NB4 (cell line): ENCODE data around the gene NCF4.

Source experiments
- DNase-seq: peaks from one replicate; pipeline ENCODE4 v3.0.0; 2010; ENCODE audit warnings: low read depth
- H3K4me3 ChIP-seq: one replicate; pipeline ENCODE4 v1.5.1; 2011; ENCODE audit warnings: mild to moderate bottlenecking, low read depth, low read length, moderate library complexity
- CTCF ChIP-seq: IDR thresholded peaks from one replicate; pipeline ENCODE4 v1.5.1; 2012; ENCODE audit warnings: low read depth, low read length
- MAX ChIP-seq: IDR thresholded peaks from 2 replicates; pipeline ENCODE4 v1.6.1; 2011; ENCODE audit warnings: low read depth, low read length
- MYC ChIP-seq: IDR thresholded peaks from 2 replicates; pipeline ENCODE4 v1.6.1; 2011; ENCODE audit warnings: low read depth, low read length
- POLR2A ChIP-seq: IDR thresholded peaks from 2 replicates; pipeline ENCODE4 v1.6.1; 2011; ENCODE audit warnings: mild to moderate bottlenecking; ENCODE audit not compliant: insufficient read length; ENCODE audit errors: extremely low read depth

The NCF4 gene

GRCh38 chr22:36840106-36840505 is 20.7 kb upstream of the NCF4 start:
- no peak for DNase-seq
- H3K4me3 ChIP-seq, result no peak overlapping the region
- TF ChIP-seq POLR2A, result no peak
- no peak for TF ChIP-seq MYC
- no peak for TF ChIP-seq MAX
- TF ChIP-seq CTCF, result no peak

- DNase-seq, result no peak
- TF ChIP-seq POLR2A, result no peak
Measured at GRCh38 chr22:36846271-36846670, 14.5 kb upstream of the NCF4 start.

GRCh38 chr22:36846949-36847348 is 13.9 kb upstream of the NCF4 start:
- no peak for TF ChIP-seq CTCF
- TF ChIP-seq MAX, result no peak
- TF ChIP-seq POLR2A, result no peak
- TF ChIP-seq MYC, result no peak
- no peak overlapping the region for H3K4me3 ChIP-seq
- no peak for DNase-seq

More at GRCh38 chr22:36846271-36846670, 14.5 kb upstream of the NCF4 start:
- H3K4me3 ChIP-seq, result no peak overlapping the region

- DNase-seq, result no peak
- TF ChIP-seq CTCF (no peak), MAX (no peak)
- no peak overlapping the region for H3K4me3 ChIP-seq
Measured at GRCh38 chr22:36850056-36850455, 10.8 kb upstream of the NCF4 start.

- H3K4me3 ChIP-seq, result no peak overlapping the region
- no peak for DNase-seq
- TF ChIP-seq CTCF (no peak), MYC (no peak), MAX (no peak), POLR2A (no peak)
Measured at GRCh38 chr22:36850682-36851081, 10.1 kb upstream of the NCF4 start.

- H3K4me3 ChIP-seq, result no peak overlapping the region
- DNase-seq, result no peak
Measured at GRCh38 chr22:36852056-36852973, 8.5 kb upstream of the NCF4 start.

More at GRCh38 chr22:36852056-36852973, 8.5 kb upstream of the NCF4 start:
- TF ChIP-seq POLR2A (no peak), CTCF (no peak), MAX (no peak), MYC (no peak)
